GM19193 (cell line): ENCODE results near the gene NEMF.

ENCODE experiments used
- POLR2A ChIP-seq: IDR thresholded peaks from 4 replicates; pipeline ENCODE4 v1.6.1; 2011; ENCODE audit not compliant: insufficient read depth, insufficient read length; ENCODE audit errors: extremely low read depth

The NEMF gene, protein sequence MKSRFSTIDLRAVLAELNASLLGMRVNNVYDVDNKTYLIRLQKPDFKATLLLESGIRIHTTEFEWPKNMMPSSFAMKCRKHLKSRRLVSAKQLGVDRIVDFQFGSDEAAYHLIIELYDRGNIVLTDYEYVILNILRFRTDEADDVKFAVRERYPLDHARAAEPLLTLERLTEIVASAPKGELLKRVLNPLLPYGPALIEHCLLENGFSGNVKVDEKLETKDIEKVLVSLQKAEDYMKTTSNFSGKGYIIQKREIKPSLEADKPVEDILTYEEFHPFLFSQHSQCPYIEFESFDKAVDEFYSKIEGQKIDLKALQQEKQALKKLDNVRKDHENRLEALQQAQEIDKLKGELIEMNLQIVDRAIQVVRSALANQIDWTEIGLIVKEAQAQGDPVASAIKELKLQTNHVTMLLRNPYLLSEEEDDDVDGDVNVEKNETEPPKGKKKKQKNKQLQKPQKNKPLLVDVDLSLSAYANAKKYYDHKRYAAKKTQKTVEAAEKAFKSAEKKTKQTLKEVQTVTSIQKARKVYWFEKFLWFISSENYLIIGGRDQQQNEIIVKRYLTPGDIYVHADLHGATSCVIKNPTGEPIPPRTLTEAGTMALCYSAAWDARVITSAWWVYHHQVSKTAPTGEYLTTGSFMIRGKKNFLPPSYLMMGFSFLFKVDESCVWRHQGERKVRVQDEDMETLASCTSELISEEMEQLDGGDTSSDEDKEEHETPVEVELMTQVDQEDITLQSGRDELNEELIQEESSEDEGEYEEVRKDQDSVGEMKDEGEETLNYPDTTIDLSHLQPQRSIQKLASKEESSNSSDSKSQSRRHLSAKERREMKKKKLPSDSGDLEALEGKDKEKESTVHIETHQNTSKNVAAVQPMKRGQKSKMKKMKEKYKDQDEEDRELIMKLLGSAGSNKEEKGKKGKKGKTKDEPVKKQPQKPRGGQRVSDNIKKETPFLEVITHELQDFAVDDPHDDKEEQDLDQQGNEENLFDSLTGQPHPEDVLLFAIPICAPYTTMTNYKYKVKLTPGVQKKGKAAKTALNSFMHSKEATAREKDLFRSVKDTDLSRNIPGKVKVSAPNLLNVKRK

GRCh38 chr14:49852301-49853157 is at the start of gene NEMF:
TSS of gene NEMF (minus strand) at chr14:49852788. CDS start at chr14:49852753, 35 bp downstream.
- TF ChIP-seq POLR2A = peak; percentile 87

DNA sequence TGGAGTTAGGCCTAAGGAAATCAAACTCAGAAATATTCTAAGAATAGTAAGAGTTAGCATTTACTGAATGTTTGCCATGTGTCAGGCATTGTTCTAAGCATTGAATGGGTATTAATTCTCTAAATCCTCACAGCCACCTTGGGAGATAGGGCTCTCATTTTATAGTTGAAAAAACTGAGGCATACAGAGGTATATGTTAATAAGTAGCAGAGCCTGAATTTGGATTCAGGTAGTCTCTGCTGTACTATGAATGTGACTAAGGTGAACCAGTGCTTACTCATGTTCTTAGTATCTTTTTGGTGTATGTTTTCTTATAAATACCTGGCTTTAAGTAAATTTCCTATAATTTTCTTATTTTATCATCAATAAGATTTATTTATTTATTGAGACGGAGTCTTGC is 48.4 kb upstream of the NEMF start:
- TF ChIP-seq POLR2A = no peak

DNA sequence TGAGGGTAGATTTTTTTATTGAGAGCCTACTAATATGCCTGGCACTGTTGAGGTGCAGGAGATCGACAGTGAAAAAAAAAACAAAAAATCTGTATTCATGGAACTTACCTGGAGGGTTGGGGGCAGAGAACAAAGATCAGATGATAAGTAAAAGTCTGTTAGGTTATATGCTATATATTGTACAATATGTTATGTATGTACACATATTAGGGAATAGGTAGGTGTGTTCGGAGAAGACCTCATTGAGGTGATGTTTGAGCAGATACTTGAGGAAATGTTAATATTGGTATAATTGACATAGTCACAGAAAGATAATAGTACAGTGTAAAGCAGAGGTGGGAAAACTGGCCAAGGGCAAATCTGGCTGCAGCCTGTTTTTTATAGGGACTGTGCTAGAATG is 45.9 kb upstream of the NEMF start:
- no peak for TF ChIP-seq POLR2A

GRCh38 chr14:49897965-49898364 is 45.4 kb upstream of the NEMF start:
- TF ChIP-seq POLR2A = no peak

DNA sequence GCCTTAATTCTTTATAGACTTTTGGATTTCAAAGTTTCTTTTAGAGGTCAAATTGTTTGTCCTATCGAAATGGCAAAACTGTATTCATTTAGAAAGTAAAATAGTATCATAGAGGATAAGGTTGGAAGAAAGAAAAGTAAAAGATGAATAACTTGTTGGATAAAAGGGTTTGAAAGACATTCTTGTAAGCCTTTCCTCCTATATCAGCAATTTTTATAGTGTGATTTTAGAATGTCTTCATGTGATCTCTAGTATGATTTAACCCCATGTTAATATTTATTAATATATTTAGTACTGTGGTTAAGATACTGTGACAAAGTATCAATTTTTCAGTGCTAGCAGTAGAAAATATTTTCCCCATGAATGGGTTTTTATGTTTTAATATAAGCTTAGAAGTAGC is 44.8 kb upstream of the NEMF start:
- no peak for TF ChIP-seq POLR2A

DNA sequence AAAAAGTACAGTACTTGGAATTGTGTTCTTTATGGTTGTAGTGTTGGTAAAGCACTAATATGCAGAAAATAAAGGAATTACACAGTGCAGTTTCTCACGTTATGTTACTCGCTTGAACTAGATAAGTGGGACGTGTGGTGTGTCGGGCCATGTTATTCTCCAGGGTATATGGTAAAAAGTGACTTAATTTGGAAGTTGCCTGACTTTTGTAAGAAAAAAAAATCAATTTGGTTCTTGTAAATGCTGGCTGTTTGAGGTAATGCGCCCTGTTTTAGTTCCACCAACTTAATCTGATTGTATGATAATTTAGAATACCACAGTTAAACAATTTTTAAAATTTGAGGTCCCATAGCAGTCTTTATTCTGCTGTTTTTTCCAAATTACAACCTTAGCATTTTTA is 44.4 kb upstream of the NEMF start:
- TF ChIP-seq POLR2A = no peak

DNA sequence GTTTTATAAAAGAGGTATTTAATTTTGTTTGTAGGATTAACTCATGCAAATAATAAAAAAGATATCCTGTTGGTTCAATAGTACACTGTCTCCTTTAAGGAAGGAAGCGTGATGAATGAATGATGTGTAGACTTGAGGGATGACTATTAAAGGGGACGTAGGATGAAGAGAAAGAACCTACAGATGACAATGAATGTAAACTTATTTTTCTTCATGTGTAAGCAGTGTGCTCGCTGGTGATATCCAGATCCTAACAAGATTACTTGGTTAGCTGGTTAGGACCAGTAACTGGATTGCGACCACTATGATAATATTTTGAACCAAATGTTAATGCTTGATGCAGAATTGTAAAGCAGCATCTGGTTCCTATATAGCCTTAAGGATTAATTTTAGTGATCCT is 42.9 kb upstream of the NEMF start:
- TF ChIP-seq POLR2A = no peak

GRCh38 chr14:49893309-49894213 is 41.0 kb upstream of the NEMF start:
- no peak for TF ChIP-seq POLR2A

DNA sequence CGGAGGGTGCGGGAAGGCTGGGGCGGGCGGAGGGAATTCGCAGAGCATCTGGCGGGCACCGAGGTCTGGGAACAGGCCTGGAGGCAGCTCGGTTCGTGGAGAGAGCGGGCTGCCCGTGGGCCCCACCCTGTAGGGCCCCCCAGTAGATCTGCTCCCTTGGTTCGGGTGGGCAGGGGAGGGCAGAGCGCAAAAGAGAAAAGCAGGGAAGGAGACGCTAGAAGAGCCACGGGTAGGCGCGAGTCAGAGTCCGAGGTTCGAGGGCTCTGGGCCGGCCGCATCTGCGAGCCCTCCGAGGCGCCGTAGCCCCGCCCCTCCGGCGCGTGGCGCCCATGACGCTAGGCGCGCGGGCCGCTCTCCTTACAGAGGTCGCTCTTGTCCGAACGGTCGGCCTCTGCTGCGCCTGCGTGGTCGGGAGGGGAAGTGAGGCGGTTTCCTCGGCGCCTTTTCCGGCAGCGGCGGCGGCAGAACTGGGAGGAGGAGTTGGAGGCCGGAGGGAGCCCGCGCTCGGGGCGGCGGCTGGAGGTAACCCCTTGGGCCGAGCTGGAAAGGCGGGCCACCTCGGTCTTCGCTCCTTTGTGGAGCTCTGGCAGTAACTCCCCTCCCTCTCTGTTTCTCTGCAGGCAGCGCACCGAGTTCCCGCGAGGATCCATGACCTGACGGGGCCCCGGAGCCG is 40.2 kb upstream of the NEMF start, which contains the start of gene ARF6:
TSS of gene ARF6 (plus strand) at position 447 of the 673 bp plus-strand sequence. CDS start 655 bp downstream, outside the sequence.
- peak; percentile 91 for TF ChIP-seq POLR2A

DNA sequence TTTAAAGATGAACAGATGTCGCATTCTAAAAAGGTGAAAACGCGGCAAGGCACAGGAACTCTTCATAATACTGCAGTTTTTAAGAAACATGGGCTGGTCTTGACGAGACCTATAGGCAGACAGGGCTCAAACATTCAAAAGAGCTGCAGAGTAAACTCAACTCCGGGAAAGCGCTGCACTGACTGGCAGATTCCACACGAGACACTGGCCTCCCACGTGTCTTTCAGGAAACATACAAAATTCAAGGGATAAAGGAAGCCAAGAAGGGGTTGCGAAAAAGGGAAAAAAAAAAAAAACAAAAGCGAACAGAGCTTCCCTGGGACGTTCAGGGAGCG is 39.7 kb upstream of the NEMF start:
- TF ChIP-seq POLR2A = no peak

DNA sequence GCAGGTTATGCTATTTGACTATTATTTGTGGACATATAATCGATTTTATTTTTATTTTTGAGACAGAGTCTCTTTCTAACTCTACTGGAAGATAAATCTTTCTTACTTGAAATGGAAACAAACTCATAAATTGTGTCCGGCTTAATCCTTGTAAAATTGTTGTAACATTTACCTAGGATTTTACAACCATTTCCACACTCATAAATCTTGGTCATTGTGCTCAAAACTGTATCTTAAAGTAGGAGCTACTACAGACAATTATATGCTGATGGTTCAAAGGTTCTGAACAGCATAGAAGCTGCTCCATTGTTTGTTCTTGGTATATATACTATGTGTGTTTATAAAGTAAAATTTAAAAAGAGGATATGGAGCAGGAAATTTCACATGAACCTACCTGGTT is 35.7 kb upstream of the NEMF start:
- TF ChIP-seq POLR2A = no peak

GRCh38 chr14:49886523-49886922 is 33.9 kb upstream of the NEMF start:
- TF ChIP-seq POLR2A = no peak

GRCh38 chr14:49882826-49883694 is 30.5 kb upstream of the NEMF start:
- no peak for TF ChIP-seq POLR2A
